HepG2 (cell line): Measurements from ENCODE around the gene CD48. TPM values are rescaled to one million over a fixed set of nuclear protein-coding genes. Genes with fewer than 3 reads are reported as not detected.

Experiments
- ATAC-seq: fragments of 200-7000 bp; cut with Tn5 transposase; 3 replicates; pipeline ENCODE4 v1.9.1; 2020; ENCODE audit warnings: mild to moderate bottlenecking, moderate library complexity
- BruUV-seq: library from RNA; stranded (reverse); fragments of 400-500 nt; replicated peaks from 2 replicates; lab custom pipeline; 2021; lab: Mats Ljungman, UMichigan
- CTCF ChIA-PET: fragments of 300-600 bp; formaldehyde crosslinking; extraction: SDS; loops from one replicate; lab custom pipeline; 2021; ENCODE audit warnings: low total read pairs, inconsistent platforms, low intra/inter-chr PET ratio; lab: Yijun Ruan, JAX
- POLR2A ChIA-PET: fragments of 350-600 bp; sonication (Branson Sonifier 250); formaldehyde crosslinking; loops from one replicate; lab custom pipeline; 2020; ENCODE audit warnings: antibody characterized with exemption, inconsistent platforms; lab: Yijun Ruan, JAX
- DNase-seq: peaks from one replicate; pipeline ENCODE4 v3.0.0-alpha.2; 2015; ENCODE audit warnings: low spot score
- FAIRE-seq: peaks from 3 replicates; lab custom pipeline; 2011; peaks lifted over from hg19 to GRCh38; lab: Jason Lieb, UNC
- H2AFZ ChIP-seq: one replicate; pipeline ENCODE4 v1.6.1; 2011; ENCODE audit warnings: low read length, inconsistent platforms
- H3K27ac ChIP-seq: fragments of 300-600 bp; 3 replicates; pipeline ENCODE4 v1.8.0; 2011; ENCODE audit warnings: mixed run types, mild to moderate bottlenecking, mixed read lengths, low read length, inconsistent platforms; ENCODE audit not compliant: insufficient read depth; ENCODE audit errors: extremely low read length
- H3K27me3 ChIP-seq, 2 experiments: fragments of 200-600 bp in 1 of 2; 2 replicates in 1 of 2; 3 replicates in 1 of 2; pipeline versions ENCODE4 v1.6.0 to v1.8.0; 2011; ENCODE audit warnings: low read length in 2 of 2, mild to moderate bottlenecking in 2 of 2, moderate library complexity in 2 of 2, inconsistent platforms in 1 of 2; ENCODE audit not compliant: insufficient read depth in 2 of 2, control insufficient read depth in 1 of 2
- H3K36me3 ChIP-seq, 2 experiments: fragments of 200-600 bp in 1 of 2; replicated peaks in 1 of 2; 2 replicates in 1 of 2; 3 replicates in 1 of 2; pipeline versions ENCODE4 v1.5.1 to v1.8.0; 2011; ENCODE audit warnings: low read length in 2 of 2, inconsistent platforms in 1 of 2; ENCODE audit not compliant: insufficient read depth in 2 of 2, control insufficient read depth in 1 of 2
- H3K4me1 ChIP-seq: 2 replicates; pipeline ENCODE4 v1.5.1; 2012; ENCODE audit warnings: low read length, inconsistent platforms; ENCODE audit not compliant: insufficient read depth
- H3K4me2 ChIP-seq: 2 replicates; pipeline ENCODE4 v1.6.0; 2011; ENCODE audit warnings: low read depth, low read length, inconsistent platforms
- H3K4me3 ChIP-seq, 3 experiments: fragments of 200-600 bp in 1 of 3; sonication (generic), shearing (Covaris generic) in 1 of 3; replicated peaks in 1 of 3; 2 replicates each; pipeline ENCODE4 v1.5.1; 2011 to 2016; ENCODE audit warnings: low read length in 3 of 3, inconsistent platforms in 2 of 3, low read depth in 2 of 3, mild to moderate bottlenecking in 2 of 3, control low read depth in 1 of 3, mixed read lengths in 1 of 3; ENCODE audit not compliant: insufficient read depth in 1 of 3
- H3K79me2 ChIP-seq: one replicate; pipeline ENCODE4 v1.6.1; 2011; ENCODE audit warnings: low read length, inconsistent platforms; ENCODE audit not compliant: insufficient read depth
- H3K9ac ChIP-seq: 2 replicates; pipeline ENCODE4 v1.6.0; 2011; ENCODE audit warnings: mild to moderate bottlenecking, low read depth, low read length, inconsistent platforms; ENCODE audit not compliant: insufficient read depth
- H3K9me3 ChIP-seq: 2 replicates; pipeline ENCODE4 v1.5.1; 2012; ENCODE audit warnings: mild to moderate bottlenecking, low read length
- H4K20me1 ChIP-seq: 2 replicates; pipeline ENCODE4 v1.6.0; 2011; ENCODE audit warnings: inconsistent platforms, mild to moderate bottlenecking, low read length, moderate library complexity; ENCODE audit not compliant: insufficient read depth
- ATF7-NPFF ChIP-seq: sonication (generic); formaldehyde crosslinking; IDR thresholded peaks from 2 replicates; pipeline ENCODE4 v1.8.1; 2023; ENCODE audit warnings: mild to moderate bottlenecking, low read depth, missing genetic modification reagents, moderate library complexity
- FOXK2 ChIP-seq: fragments of 450-650 bp; IDR thresholded peaks from 2 replicates; pipeline ENCODE4 v1.6.1; 2016
- GTF2F1 ChIP-seq: fragments of 150-350 bp; IDR thresholded peaks from 2 replicates; pipeline ENCODE4 v1.6.1; 2014; ENCODE audit warnings: low read length
- NKX3-1 ChIP-seq: sonication (generic); formaldehyde crosslinking; IDR thresholded peaks from 2 replicates; pipeline ENCODE4 v1.5.0; 2020; ENCODE audit warnings: missing genetic modification reagents
- NR2F1 ChIP-seq, 2 experiments: fragments of 450-650 bp in 1 of 2; formaldehyde crosslinking in 1 of 2; IDR thresholded peaks; 2 replicates each; pipeline versions ENCODE4 v1.5.0 to v1.6.1; 2016 to 2020; ENCODE audit warnings: mild to moderate bottlenecking in 1 of 2, missing compliant biosample characterization in 1 of 2, missing genetic modification reagents in 1 of 2, moderate library complexity in 1 of 2
- PAX8 ChIP-seq: sonication (generic); formaldehyde crosslinking; IDR thresholded peaks from 2 replicates; pipeline ENCODE4 v1.8.0; 2022; ENCODE audit warnings: mild to moderate bottlenecking, missing genetic modification reagents, borderline replicate concordance
- SAP130 ChIP-seq: IDR thresholded peaks from 2 replicates; pipeline ENCODE4 v1.6.1; 2016; ENCODE audit warnings: low read depth
- SIN3B ChIP-seq: fragments of 150-350 bp; IDR thresholded peaks from 2 replicates; pipeline ENCODE4 v1.6.1; 2014; ENCODE audit warnings: low read length
- TGIF2 ChIP-seq: IDR thresholded peaks from 2 replicates; pipeline ENCODE4 v1.6.1; 2016; ENCODE audit warnings: control low read depth, missing compliant biosample characterization
- ZFP62 ChIP-seq: sonication (generic); formaldehyde crosslinking; IDR thresholded peaks from 2 replicates; pipeline ENCODE4 v1.4.0; 2020; ENCODE audit warnings: missing genetic modification reagents
- ZNF326 ChIP-seq: sonication (generic); formaldehyde crosslinking; IDR thresholded peaks from 2 replicates; pipeline ENCODE4 v1.4.0; 2020; ENCODE audit warnings: missing genetic modification reagents, borderline replicate concordance
- ZNF546 ChIP-seq: sonication (generic); formaldehyde crosslinking; conservative IDR thresholded peaks from 2 replicates; pipeline ENCODE4 v1.8.1; 2023; ENCODE audit warnings: mild to moderate bottlenecking, missing genetic modification reagents
- ZNF766 ChIP-seq: sonication (generic); formaldehyde crosslinking; IDR thresholded peaks from 2 replicates; pipeline ENCODE4 v1.5.0; 2020; ENCODE audit warnings: missing genetic modification reagents, borderline replicate concordance
- ZNF839 ChIP-seq: sonication (generic); formaldehyde crosslinking; IDR thresholded peaks from 2 replicates; pipeline ENCODE4 v1.4.0; 2020; ENCODE audit warnings: missing genetic modification reagents, mild to moderate bottlenecking, borderline replicate concordance
- ZSCAN22 ChIP-seq: sonication (generic); formaldehyde crosslinking; IDR thresholded peaks from 2 replicates; pipeline ENCODE4 v1.4.0; 2020; ENCODE audit warnings: mild to moderate bottlenecking, missing genetic modification reagents
- WGBS: methylation state at CpG from one replicate; pipeline ENCODE4 v1.1.6; 2017; ENCODE audit warnings: low lambda C conversion rate; 5-methylcytosine and 5-hydroxymethylcytosine counted together
- in situ Hi-C: cut with HindIII; loops from 2 replicates; pipeline ENCODE4 v1.10.0; 2017; ENCODE audit warnings: low pct_unique_long_range_greater_than_20kb; ENCODE audit not compliant: extremely low pct_ligation_motif_present
- intact Hi-C: fragments of 100-400 bp; cut with micrococcal nuclease; formaldehyde crosslinking; loops from one replicate; pipeline ENCODE4 v1.10.0; 2022; ENCODE audit not compliant: unreplicated experiment
- polyA plus RNA-seq, 8 experiments: library from polyadenylated mRNA; depleted of rRNA in 3 of 8; stranded (reverse) in 7 of 8; unstranded in 1 of 8; fragments of >200 nt; fragmentation: Illumina TruSeq in 4 of 8; extraction: Trizol in 4 of 8; gene quantifications; 2 replicates each; pipeline versions ENCODE4 v1.2.1 to v1.2.3, GENCODE V29; 2011 to 2016; ENCODE audit warnings: low read depth in 4 of 8, missing spikeins in 1 of 8, mixed read lengths in 1 of 8; ENCODE audit not compliant: insufficient read depth in 1 of 8
- total RNA-seq, 5 experiments: library from RNA; depleted of rRNA; stranded (reverse); fragments of >200 nt; fragmentation: Illumina TruSeq; extraction: Trizol; gene quantifications; 2 replicates each; pipeline ENCODE4 v1.2.3, GENCODE V29; 2016; ENCODE audit warnings: low read depth in 1 of 5
- TF ChIP-seq, protein P1 (sequence below): sonication (generic); formaldehyde crosslinking; IDR thresholded peaks from 2 replicates; pipeline ENCODE4 v1.8.1; 2023; ENCODE audit warnings: mild to moderate bottlenecking, missing genetic modification reagents, borderline replicate concordance
- TF ChIP-seq, protein P2 (sequence below): sonication (generic); formaldehyde crosslinking; IDR thresholded peaks from 2 replicates; pipeline ENCODE4 v1.8.1; 2023; ENCODE audit warnings: missing genetic modification reagents, inconsistent platforms, borderline replicate concordance
- TF ChIP-seq, protein P3 (sequence below): sonication (generic); formaldehyde crosslinking; IDR thresholded peaks from 2 replicates; pipeline ENCODE4 v1.4.0; 2020; ENCODE audit warnings: missing genetic modification reagents, low read depth, mild to moderate bottlenecking, borderline replicate concordance
- TF ChIP-seq, protein P4 (sequence below): sonication (generic); formaldehyde crosslinking; conservative IDR thresholded peaks from 2 replicates; pipeline ENCODE4 v1.4.0; 2020; ENCODE audit warnings: missing genetic modification reagents
- TF ChIP-seq, protein P5 (sequence below): sonication (generic); formaldehyde crosslinking; IDR thresholded peaks from 2 replicates; pipeline ENCODE4 v1.4.0; 2020; ENCODE audit warnings: mild to moderate bottlenecking, missing genetic modification reagents

The CD48 gene
- total and polyA plus RNA-seq, 2 of the 13 experiments (the other 11 are each of a cell fraction or from before 2014, with no cell fraction given): not detected

DNA sequence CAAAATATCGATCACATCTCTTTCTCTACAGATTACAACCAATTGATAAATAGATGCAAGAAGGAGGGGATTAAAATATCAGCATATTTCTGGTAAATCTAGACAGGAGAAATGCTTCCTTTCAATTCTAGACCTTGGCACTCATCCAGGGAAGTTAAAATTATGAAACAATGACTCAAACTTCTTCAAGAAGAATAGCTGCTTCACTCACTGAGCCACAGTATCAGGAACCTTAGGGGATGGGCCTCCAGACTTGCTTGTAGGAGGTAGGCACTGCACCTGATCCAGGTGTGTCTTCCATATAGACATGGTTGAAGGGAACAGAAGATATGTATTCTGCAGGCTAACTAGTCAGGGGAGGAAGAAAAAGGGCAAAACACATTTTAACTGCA lies 37.3 kb upstream of the CD48 start:
- ChIA-PET CTCF (no interaction called here), POLR2A (no interaction called here)
- TF ChIP-seq, protein P1, sequence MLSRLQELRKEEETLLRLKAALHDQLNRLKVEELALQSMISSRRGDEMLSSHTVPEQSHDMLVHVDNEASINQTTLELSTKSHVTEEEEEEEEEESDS (CRISPR knock-in tag): no peak
- no peak for TF ChIP-seq TGIF2 (CRISPR knock-in tag)
- no peak for TF ChIP-seq PAX8
- no peak for TF ChIP-seq NKX3-1 (CRISPR knock-in tag)
- no peak for TF ChIP-seq NR2F1 (CRISPR knock-in tag; IDR thresholded peaks at IDR 0.05)
- TF ChIP-seq ZSCAN22 (CRISPR knock-in tag): no peak
- no peak for TF ChIP-seq SIN3B
- no peak for TF ChIP-seq ZNF546 (CRISPR knock-in tag)
- TF ChIP-seq GTF2F1: no peak
- TF ChIP-seq ZNF326 (CRISPR knock-in tag): no peak
- TF ChIP-seq, protein P2, sequence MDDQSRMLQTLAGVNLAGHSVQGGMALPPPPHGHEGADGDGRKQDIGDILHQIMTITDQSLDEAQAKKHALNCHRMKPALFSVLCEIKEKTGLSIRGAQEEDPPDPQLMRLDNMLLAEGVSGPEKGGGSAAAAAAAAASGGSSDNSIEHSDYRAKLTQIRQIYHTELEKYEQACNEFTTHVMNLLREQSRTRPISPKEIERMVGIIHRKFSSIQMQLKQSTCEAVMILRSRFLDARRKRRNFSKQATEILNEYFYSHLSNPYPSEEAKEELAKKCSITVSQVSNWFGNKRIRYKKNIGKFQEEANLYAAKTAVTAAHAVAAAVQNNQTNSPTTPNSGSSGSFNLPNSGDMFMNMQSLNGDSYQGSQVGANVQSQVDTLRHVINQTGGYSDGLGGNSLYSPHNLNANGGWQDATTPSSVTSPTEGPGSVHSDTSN (CRISPR knock-in tag): no peak
- TF ChIP-seq ZNF766: no peak
- TF ChIP-seq, protein P3, sequence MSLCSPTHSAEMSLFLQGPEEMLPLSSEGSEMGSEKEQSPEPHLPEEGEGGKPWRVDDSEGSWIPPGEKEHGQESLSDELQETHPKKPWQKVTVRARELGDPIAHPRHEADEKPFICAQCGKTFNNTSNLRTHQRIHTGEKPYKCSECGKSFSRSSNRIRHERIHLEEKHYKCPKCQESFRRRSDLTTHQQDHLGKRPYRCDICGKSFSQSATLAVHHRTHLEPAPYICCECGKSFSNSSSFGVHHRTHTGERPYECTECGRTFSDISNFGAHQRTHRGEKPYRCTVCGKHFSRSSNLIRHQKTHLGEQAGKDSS: no peak
- no peak for TF ChIP-seq ATF7-NPFF (CRISPR knock-in tag)
- TF ChIP-seq FOXK2: no peak
- TF ChIP-seq, protein P4, sequence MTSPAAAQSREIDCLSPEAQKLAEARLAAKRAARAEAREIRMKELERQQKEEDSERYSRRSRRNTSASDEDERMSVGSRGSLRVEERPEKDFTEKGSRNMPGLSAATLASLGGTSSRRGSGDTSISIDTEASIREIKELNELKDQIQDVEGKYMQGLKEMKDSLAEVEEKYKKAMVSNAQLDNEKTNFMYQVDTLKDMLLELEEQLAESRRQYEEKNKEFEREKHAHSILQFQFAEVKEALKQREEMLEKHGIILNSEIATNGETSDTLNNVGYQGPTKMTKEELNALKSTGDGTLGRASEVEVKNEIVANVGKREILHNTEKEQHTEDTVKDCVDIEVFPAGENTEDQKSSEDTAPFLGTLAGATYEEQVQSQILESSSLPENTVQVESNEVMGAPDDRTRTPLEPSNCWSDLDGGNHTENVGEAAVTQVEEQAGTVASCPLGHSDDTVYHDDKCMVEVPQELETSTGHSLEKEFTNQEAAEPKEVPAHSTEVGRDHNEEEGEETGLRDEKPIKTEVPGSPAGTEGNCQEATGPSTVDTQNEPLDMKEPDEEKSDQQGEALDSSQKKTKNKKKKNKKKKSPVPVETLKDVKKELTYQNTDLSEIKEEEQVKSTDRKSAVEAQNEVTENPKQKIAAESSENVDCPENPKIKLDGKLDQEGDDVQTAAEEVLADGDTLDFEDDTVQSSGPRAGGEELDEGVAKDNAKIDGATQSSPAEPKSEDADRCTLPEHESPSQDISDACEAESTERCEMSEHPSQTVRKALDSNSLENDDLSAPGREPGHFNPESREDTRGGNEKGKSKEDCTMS (CRISPR knock-in tag): no peak
- no peak for TF ChIP-seq ZNF839 (CRISPR knock-in tag)
- no peak for TF ChIP-seq SAP130 (CRISPR knock-in tag)
- TF ChIP-seq, protein P5, sequence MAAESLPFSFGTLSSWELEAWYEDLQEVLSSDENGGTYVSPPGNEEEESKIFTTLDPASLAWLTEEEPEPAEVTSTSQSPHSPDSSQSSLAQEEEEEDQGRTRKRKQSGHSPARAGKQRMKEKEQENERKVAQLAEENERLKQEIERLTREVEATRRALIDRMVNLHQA: no peak
- TF ChIP-seq ZFP62 (CRISPR knock-in tag): no peak
- in situ Hi-C loops (no loop called here), intact Hi-C loops (no loop called here)
- DNase-seq (no peak), ATAC-seq (no peak), FAIRE-seq (no peak)
- Histone ChIP-seq H3K79me2 (no peaks in the 10 kb centered on the region), H3K9me3 (no peaks in the 10 kb centered on the region), H3K27ac (no peak overlapping the region), H3K4me2 (no peak overlapping the region), H4K20me1 (no peaks in the 10 kb centered on the region), H3K36me3 (no peaks in the 10 kb centered on the region), H3K4me3 (no peak overlapping the region), H3K9ac (no peak overlapping the region), H3K27me3 (peaks cover 2 to 4% of the 10 kb centered on the region in 2 experiments; a peak in 3 of 5 replicates), H2AFZ (no peak overlapping the region), H3K4me1 (no peaks in the 10 kb centered on the region)
- 3% methylated on average over 1 of the region's 1 CpG for WGBS
- no TSS peak for BruUV-seq
